Right atrium auricular region (tissue), 2 donors: ENCODE data around the gene FLT4. TPM values are rescaled to one million over a fixed set of nuclear protein-coding genes. Genes with fewer than 3 reads are reported as not detected.

Experiments used
- DNase-seq: peaks from one replicate; pipeline ENCODE4 v3.0.0-alpha.2; 2019; ENCODE audit warnings: low spot score
- H3K27ac ChIP-seq, 2 donors: fragments of 200-600 bp; sonication (generic); 1 replicate in 1 of 2; 2 replicates in 1 of 2; pipeline ENCODE4 v1.5.1; 2016 to 2019
- H3K27me3 ChIP-seq, 2 donors: fragments of 200-600 bp; sonication (generic); one replicate each; pipeline versions ENCODE4 v1.5.1 to v1.6.0; 2017 to 2019
- H3K36me3 ChIP-seq: fragments of 200-600 bp; sonication (generic); one replicate; pipeline ENCODE4 v1.5.1; 2016
- H3K4me1 ChIP-seq, 2 donors: fragments of 200-600 bp; sonication (generic); one replicate each; pipeline versions ENCODE4 v1.5.1 to v1.6.0; 2017 to 2019
- H3K4me3 ChIP-seq, 2 donors: fragments of 200-600 bp; sonication (generic); 1 replicate in 1 of 2; 2 replicates in 1 of 2; pipeline ENCODE4 v1.5.1; 2017 to 2019; ENCODE audit warnings: mild to moderate bottlenecking in 1 of 2, moderate library complexity in 1 of 2
- H3K9me3 ChIP-seq, 2 donors: fragments of 200-600 bp; sonication (generic); one replicate each; pipeline ENCODE4 v1.5.1; 2019
- total RNA-seq, 2 donors: library from RNA; depleted of rRNA; stranded (reverse); fragments of >200 nt; gene quantifications; one replicate each; pipeline ENCODE4 v1.1.0, GENCODE V29; 2016
- TF ChIP-seq, protein P1 (sequence below), 2 donors: fragments of 200-600 bp; sonication (generic); IDR thresholded peaks; one replicate each; pipeline ENCODE4 v1.5.1; 2019; ENCODE audit warnings: antibody characterized with exemption in 2 of 2

FLT4 gene
- total RNA-seq, 2 donors from 2014 or later, result 2.0 to 4.2 TPM

DNA sequence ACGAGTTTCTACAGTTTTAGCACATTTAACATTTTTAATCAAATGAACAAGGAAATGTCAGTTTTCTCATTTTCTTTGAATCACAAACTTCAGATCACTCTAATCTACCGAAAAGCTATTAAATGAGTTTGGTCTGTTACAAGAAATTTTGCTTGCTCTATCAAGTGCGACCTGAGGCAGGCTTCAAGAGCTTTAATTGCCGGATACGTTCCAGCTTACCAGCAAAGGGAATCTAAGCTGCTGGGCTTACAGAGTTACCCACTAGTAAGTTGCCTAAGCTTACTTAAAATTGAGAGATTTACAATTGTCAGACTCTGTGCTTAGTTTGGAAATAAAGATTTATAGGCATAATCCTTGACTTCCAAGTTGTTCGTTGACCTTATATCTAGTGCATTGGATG lies 68.7 kb downstream of the FLT4 start:
- TF ChIP-seq, protein P1, sequence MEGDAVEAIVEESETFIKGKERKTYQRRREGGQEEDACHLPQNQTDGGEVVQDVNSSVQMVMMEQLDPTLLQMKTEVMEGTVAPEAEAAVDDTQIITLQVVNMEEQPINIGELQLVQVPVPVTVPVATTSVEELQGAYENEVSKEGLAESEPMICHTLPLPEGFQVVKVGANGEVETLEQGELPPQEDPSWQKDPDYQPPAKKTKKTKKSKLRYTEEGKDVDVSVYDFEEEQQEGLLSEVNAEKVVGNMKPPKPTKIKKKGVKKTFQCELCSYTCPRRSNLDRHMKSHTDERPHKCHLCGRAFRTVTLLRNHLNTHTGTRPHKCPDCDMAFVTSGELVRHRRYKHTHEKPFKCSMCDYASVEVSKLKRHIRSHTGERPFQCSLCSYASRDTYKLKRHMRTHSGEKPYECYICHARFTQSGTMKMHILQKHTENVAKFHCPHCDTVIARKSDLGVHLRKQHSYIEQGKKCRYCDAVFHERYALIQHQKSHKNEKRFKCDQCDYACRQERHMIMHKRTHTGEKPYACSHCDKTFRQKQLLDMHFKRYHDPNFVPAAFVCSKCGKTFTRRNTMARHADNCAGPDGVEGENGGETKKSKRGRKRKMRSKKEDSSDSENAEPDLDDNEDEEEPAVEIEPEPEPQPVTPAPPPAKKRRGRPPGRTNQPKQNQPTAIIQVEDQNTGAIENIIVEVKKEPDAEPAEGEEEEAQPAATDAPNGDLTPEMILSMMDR (IDR thresholded peaks at IDR 0.05), result no peak

GRCh38 chr5:180575571-180575970 lies 73.8 kb downstream of the FLT4 start:
- Histone ChIP-seq H3K9me3 (no peaks in the 10 kb centered on the region), H3K27me3 (no peaks in the 10 kb centered on the region), H3K36me3 (peaks cover 13% of the 10 kb centered on the region), H3K4me1 (no peaks in the 10 kb centered on the region), H3K4me3 (no peak overlapping the region), H3K27ac (no peak overlapping the region)
- TF ChIP-seq, protein P1 (IDR thresholded peaks at IDR 0.05), result no peak
- DNase-seq, result no peak

More for the DNA sequence above, 68.7 kb downstream of the FLT4 start:
- Histone ChIP-seq H3K4me1 (no peaks in the 10 kb centered on the region), H3K27me3 (no peaks in the 10 kb centered on the region), H3K4me3 (no peak overlapping the region), H3K36me3 (peaks cover 3% of the 10 kb centered on the region), H3K27ac (no peak overlapping the region), H3K9me3 (peaks cover 0 to 14% of the 10 kb centered on the region in 2 donors)
- DNase-seq, result no peak

- Histone ChIP-seq H3K27me3 (no peaks in the 10 kb centered on the region), H3K9me3 (no peaks in the 10 kb centered on the region), H3K4me3 (no peak overlapping the region), H3K27ac (no peak overlapping the region), H3K4me1 (no peaks in the 10 kb centered on the region), H3K36me3 (peaks cover 42% of the 10 kb centered on the region)
- TF ChIP-seq, protein P1 (IDR thresholded peaks at IDR 0.05), result no peak
- DNase-seq, result no peak
These were observed 80.5 kb downstream of the FLT4 start for GRCh38 chr5:180568914-180569313.

- no peaks in the 10 kb centered on the region for H3K27me3 ChIP-seq
- H3K4me3 ChIP-seq, result no peak overlapping the region
- no peaks in the 10 kb centered on the region for H3K4me1 ChIP-seq
- H3K27ac ChIP-seq, result no peak overlapping the region
- DNase-seq, result no peak
- TF ChIP-seq, protein P1 (IDR thresholded peaks at IDR 0.05), result no peak
- H3K36me3 ChIP-seq, result peaks cover 36% of the 10 kb centered on the region
- no peaks in the 10 kb centered on the region for H3K9me3 ChIP-seq
These were observed 85.4 kb downstream of the FLT4 start for GRCh38 chr5:180563994-180564393.

DNA sequence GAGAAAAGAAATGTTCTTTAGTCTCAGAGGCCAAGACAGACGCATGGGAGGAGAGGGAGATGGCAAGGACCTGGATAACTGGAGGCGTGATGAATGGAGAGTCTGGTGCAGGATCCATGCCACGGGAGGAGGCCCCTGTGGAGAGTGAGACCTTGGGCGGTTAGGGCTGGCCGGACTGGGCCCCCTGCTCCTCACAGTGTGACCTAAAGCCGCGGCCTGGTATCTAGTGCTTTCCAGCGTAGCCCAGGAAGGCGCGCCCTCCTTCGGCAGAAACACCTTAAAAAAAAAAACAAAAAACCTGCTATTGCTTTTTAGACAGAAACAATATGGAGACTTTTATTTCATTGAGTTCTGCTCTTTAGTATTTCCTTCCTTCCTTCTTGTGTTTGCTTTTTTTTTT lies 91.2 kb downstream of the FLT4 start:
- no peaks in the 10 kb centered on the region for H3K9me3 ChIP-seq
- H3K4me1 ChIP-seq, result no peaks in the 10 kb centered on the region
- TF ChIP-seq, protein P1 (IDR thresholded peaks at IDR 0.05), result no peak
- peaks cover 5% of the 10 kb centered on the region for H3K36me3 ChIP-seq
- no peak overlapping the region for H3K27ac ChIP-seq
- no peaks in the 10 kb centered on the region for H3K27me3 ChIP-seq
- H3K4me3 ChIP-seq, result no peak overlapping the region
- DNase-seq, result no peak

DNA sequence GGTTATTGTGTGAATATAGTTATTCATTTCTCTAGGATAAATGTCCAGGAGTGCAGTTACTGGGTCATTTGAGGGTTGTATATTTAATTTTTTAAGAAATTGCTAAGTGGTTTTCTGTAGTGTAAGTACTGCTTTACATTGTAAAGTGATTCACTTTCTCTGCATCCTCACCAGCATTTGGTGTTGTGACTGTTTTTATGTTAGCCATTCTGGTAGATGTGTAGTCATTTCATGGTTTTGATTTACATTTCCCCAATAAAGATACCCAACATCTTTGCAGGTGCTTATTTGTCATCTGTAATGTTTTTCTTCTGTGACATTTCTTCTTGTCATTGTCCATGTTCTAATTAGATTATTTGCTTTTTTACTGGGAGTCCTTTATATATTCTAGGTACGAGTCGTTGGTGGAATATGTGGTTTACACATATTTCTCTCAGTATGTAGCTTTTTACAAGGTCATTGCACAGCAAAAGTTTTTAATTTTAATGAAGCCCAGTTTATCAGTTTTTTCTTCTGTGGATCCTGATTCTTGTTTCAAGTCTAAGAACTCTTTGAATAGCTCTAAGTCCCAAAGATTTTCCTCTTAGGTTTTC lies 92.1 kb downstream of the FLT4 start:
- Histone ChIP-seq H3K9me3 (no peaks in the 10 kb centered on the region), H3K4me3 (no peak overlapping the region), H3K4me1 (no peaks in the 10 kb centered on the region), H3K27ac (no peak overlapping the region), H3K36me3 (peaks cover 2% of the 10 kb centered on the region), H3K27me3 (no peaks in the 10 kb centered on the region)
- no peak for DNase-seq
- TF ChIP-seq, protein P1 (IDR thresholded peaks at IDR 0.05), result no peak
